Suprapubic skin (tissue), 4 donors: ENCODE measurements around the gene RNLS. TPM values are rescaled to one million over a fixed set of nuclear protein-coding genes. Genes with fewer than 3 reads are reported as not detected.

ENCODE experiments used
- DNase-seq, 2 donors: peaks; one replicate each; pipeline ENCODE4 v3.0.0-alpha.2; 2019; ENCODE audit warnings: low spot score in 2 of 2
- H3K27ac ChIP-seq: fragments of 200-600 bp; sonication (generic); one replicate; pipeline ENCODE4 v1.5.1; 2019
- H3K27me3 ChIP-seq: fragments of 200-600 bp; sonication (generic); one replicate; pipeline ENCODE4 v1.5.1; 2019
- H3K36me3 ChIP-seq: fragments of 200-600 bp; sonication (generic); one replicate; pipeline ENCODE4 v1.5.1; 2019
- H3K4me1 ChIP-seq: fragments of 200-600 bp; sonication (generic); one replicate; pipeline ENCODE4 v1.5.1; 2019
- H3K4me3 ChIP-seq: fragments of 200-600 bp; sonication (generic); one replicate; pipeline ENCODE4 v1.5.1; 2019; ENCODE audit warnings: mild to moderate bottlenecking
- H3K9me3 ChIP-seq: fragments of 200-600 bp; sonication (generic); one replicate; pipeline ENCODE4 v1.5.1; 2019
- EP300 ChIP-seq: sonication (generic); formaldehyde crosslinking; IDR thresholded peaks from one replicate; pipeline ENCODE4 v1.6.1; 2017; ENCODE audit warnings: antibody characterized with exemption
- POLR2A ChIP-seq, 2 donors: fragments of 450-650 bp; IDR thresholded peaks; one replicate each; pipeline ENCODE4 v1.6.1; 2017; ENCODE audit warnings: antibody characterized with exemption in 2 of 2, mild to moderate bottlenecking in 2 of 2, moderate library complexity in 2 of 2
- POLR2AphosphoS5 ChIP-seq, 3 donors: sonication (generic); formaldehyde crosslinking; IDR thresholded peaks; one replicate each; pipeline ENCODE4 v1.6.1; 2017; ENCODE audit warnings: antibody characterized with exemption in 3 of 3
- WGBS: methylation state at CpG from one replicate; pipeline ENCODE4 v1.1.5; 2018; 5-methylcytosine and 5-hydroxymethylcytosine counted together
- total RNA-seq, 4 donors: library from RNA; depleted of rRNA; stranded (reverse); fragments of >200 nt; gene quantifications; one replicate each; pipeline ENCODE4 v1.1.0, GENCODE V29; 2016
- TF ChIP-seq, protein P1 (sequence below), 2 donors: fragments of 200-600 bp in 1 of 2; fragments of 450-650 bp in 1 of 2; sonication (generic) in 1 of 2; IDR thresholded peaks; one replicate each; pipeline ENCODE4 v1.5.1; 2016 to 2019; ENCODE audit warnings: antibody characterized with exemption in 2 of 2, mild to moderate bottlenecking in 1 of 2, moderate library complexity in 1 of 2

The RNLS gene
- total RNA-seq, 4 donors from 2014 or later, result 9.8 to 23.7 (median 19.2) TPM

DNA sequence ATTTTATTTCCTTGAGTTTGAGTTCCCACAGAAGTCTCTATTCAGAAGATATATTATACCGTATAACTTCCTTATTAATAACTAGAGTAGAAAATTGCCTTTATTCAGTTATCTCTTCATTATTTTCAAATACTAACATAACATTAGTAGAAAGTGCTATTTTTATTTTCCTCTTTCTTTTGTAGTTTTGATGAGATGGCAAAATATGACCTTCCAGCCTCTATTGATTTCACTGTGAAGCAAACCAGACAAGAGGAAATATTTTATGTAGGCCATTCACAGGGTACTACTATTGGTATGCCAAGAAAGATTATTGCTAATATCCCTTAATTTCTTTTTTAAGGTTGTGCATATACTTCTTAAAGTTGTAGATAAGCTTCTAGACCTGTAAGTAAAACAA lies 11.4 kb upstream of the RNLS start:
- DNase-seq, result no peak
- Histone ChIP-seq H3K9me3 (no peaks in the 10 kb centered on the region), H3K36me3 (no peaks in the 10 kb centered on the region), H3K27me3 (no peaks in the 10 kb centered on the region), H3K4me3 (no peak overlapping the region), H3K27ac (no peak overlapping the region), H3K4me1 (no peaks in the 10 kb centered on the region)
- WGBS, result 87% methylated on average over 1 of the region's 1 CpG
- no peak for TF ChIP-seq EP300
- TF ChIP-seq POLR2AphosphoS5 (IDR thresholded peaks at IDR 0.05), result no peak
- TF ChIP-seq, protein P1, sequence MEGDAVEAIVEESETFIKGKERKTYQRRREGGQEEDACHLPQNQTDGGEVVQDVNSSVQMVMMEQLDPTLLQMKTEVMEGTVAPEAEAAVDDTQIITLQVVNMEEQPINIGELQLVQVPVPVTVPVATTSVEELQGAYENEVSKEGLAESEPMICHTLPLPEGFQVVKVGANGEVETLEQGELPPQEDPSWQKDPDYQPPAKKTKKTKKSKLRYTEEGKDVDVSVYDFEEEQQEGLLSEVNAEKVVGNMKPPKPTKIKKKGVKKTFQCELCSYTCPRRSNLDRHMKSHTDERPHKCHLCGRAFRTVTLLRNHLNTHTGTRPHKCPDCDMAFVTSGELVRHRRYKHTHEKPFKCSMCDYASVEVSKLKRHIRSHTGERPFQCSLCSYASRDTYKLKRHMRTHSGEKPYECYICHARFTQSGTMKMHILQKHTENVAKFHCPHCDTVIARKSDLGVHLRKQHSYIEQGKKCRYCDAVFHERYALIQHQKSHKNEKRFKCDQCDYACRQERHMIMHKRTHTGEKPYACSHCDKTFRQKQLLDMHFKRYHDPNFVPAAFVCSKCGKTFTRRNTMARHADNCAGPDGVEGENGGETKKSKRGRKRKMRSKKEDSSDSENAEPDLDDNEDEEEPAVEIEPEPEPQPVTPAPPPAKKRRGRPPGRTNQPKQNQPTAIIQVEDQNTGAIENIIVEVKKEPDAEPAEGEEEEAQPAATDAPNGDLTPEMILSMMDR (IDR thresholded peaks at IDR 0.05), result no peak
- TF ChIP-seq POLR2A (IDR thresholded peaks at IDR 0.05), result no peak

DNA sequence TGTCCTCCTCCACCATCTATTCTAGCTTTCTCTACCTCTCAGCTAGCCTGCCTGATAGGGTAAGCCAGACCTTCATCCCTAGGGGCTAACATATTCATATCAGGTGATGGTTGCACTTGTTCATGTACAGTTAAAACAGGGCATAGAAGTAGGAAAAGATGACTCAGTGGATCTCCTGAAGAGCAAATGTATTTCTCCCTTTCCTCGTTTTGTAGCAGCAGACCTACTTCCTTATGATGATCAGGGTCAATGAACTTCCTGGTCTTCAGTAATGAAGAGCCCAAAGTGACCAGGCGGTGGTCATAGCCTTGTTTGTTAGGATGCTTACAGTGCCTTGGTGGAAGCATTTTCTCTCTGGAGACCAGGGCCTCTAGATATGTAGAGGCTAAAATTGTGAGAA lies 9.8 kb upstream of the RNLS start:
- WGBS, result 87% methylated on average over 2 of the region's 2 CpGs
- Histone ChIP-seq H3K9me3 (no peaks in the 10 kb centered on the region), H3K27me3 (no peaks in the 10 kb centered on the region), H3K27ac (no peak overlapping the region), H3K36me3 (no peaks in the 10 kb centered on the region), H3K4me3 (no peak overlapping the region), H3K4me1 (no peaks in the 10 kb centered on the region)
- no peak for DNase-seq
- TF ChIP-seq, protein P1 (IDR thresholded peaks at IDR 0.05), result no peak
- TF ChIP-seq EP300, result no peak
- TF ChIP-seq POLR2A (IDR thresholded peaks at IDR 0.05), result no peak
- no peak for TF ChIP-seq POLR2AphosphoS5 (IDR thresholded peaks at IDR 0.05)

DNA sequence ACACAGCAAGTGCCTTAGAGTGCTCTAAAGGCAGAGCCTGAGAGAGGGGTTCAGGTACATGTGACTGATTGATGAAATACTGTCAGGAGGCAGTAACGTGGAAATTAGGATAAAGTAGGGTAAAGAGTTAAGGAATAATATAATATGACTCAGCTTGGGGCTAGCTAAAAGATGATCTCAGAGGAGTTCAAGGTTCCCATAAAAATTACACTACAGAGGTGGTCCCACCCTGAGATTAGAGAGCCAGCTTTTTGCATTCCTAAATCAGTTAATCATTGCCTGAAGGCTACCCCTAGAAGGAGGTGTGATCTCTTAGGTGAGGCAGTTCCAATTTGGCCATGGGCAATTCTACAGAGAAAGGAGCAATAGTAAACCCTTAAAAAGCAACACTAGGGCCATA lies 9.3 kb upstream of the RNLS start:
- no peak overlapping the region for H3K27ac ChIP-seq
- WGBS, result 68% methylated on average over 1 of the region's 1 CpG
- TF ChIP-seq POLR2AphosphoS5 (IDR thresholded peaks at IDR 0.05), result no peak
- TF ChIP-seq POLR2A (IDR thresholded peaks at IDR 0.05), result no peak
- TF ChIP-seq, protein P1 (IDR thresholded peaks at IDR 0.05), result no peak
- TF ChIP-seq EP300, result no peak

DNA sequence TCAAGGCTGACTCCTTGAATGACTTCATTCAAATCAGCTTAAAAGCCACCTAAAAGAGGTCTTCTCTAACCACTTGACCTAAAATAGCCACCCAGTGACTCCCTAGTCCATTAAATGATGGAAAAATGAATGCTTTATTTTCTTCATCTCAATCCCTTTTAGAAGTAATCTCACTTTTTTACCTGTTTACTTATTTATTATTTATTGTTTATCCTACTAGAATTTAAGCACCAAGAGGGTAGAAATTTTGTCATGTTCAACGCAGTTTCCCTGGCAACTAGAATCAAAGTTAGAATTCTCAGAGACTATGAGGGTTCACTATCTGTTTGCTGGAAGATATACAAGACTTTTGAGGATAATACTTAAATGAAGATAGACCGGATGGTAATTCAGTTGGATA lies 3.3 kb upstream of the RNLS start, which contains the start of gene LIPJ:
LIPJ (plus strand) TSS at position 301 of the 400 bp plus-strand sequence. CDS start 3,926 bp downstream, outside the sequence.
- Histone ChIP-seq H3K9me3 (no peaks in the 10 kb centered on the region), H3K36me3 (no peaks in the 10 kb centered on the region), H3K4me1 (peaks cover 6% of the 10 kb centered on the region), H3K27ac (no peak within 1 kb of the TSS), H3K27me3 (no peaks in the 10 kb centered on the region), H3K4me3 (no peak within 1 kb of the TSS)
- 88% methylated on average over 2 of the region's 2 CpGs for WGBS
- no peak for DNase-seq
- TF ChIP-seq EP300 (no peak), POLR2AphosphoS5 (IDR thresholded peaks at IDR 0.05) (no peak), POLR2A (IDR thresholded peaks at IDR 0.05) (no peak)
- TF ChIP-seq, protein P1 (IDR thresholded peaks at IDR 0.05), result no peak

More for the DNA sequence above, 9.3 kb upstream of the RNLS start:
- no peaks in the 10 kb centered on the region for H3K36me3 ChIP-seq
- no peak overlapping the region for H3K4me3 ChIP-seq
- H3K4me1 ChIP-seq, result no peaks in the 10 kb centered on the region
- DNase-seq, result no peak
- no peaks in the 10 kb centered on the region for H3K27me3 ChIP-seq
- no peaks in the 10 kb centered on the region for H3K9me3 ChIP-seq

DNA sequence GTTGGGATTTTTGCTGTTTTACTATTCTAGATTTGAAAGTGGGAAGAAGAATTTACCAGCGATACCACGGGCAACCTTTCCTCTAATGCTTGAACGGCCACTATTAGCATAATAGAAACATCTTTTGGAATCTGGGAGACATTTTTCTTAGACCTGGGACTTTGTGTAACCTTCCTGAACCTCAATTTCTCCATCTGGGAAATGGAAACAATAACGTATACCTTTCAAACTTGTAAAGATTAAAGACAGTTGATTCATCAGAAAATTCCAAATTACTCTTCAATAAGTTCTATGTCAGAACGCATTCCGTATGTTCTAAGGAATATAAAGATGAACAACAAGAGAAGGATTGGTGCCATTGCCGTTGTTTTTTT lies 453 bp upstream of the RNLS start:
- peak overlapping the region; percentile 87 for H3K27ac ChIP-seq
- H3K36me3 ChIP-seq, result no peaks in the 10 kb centered on the region
- H3K27me3 ChIP-seq, result no peaks in the 10 kb centered on the region
- no peak for TF ChIP-seq EP300
- TF ChIP-seq, protein P1 (IDR thresholded peaks at IDR 0.05), result no peak
- no peak for TF ChIP-seq POLR2AphosphoS5 (IDR thresholded peaks at IDR 0.05)
- no peak for TF ChIP-seq POLR2A (IDR thresholded peaks at IDR 0.05)
- peak overlapping the region; percentile 64 for H3K4me3 ChIP-seq
- no peak for DNase-seq
- peaks cover 6% of the 10 kb centered on the region for H3K4me1 ChIP-seq
- H3K9me3 ChIP-seq, result no peaks in the 10 kb centered on the region
- WGBS, result 59% methylated on average over 7 of the region's 7 CpGs
